CD14-positive monocyte (primary cell): ENCODE measurements around the gene RBM19. TPM values are rescaled to one million over a fixed set of nuclear protein-coding genes. Genes with fewer than 3 reads are reported as not detected.

Experiments used
- DNase-seq, 3 donors: peaks; one replicate each; pipeline ENCODE4 v3.0.0-alpha.2; 2011 to 2022
- H2AFZ ChIP-seq: 2 replicates; pipeline ENCODE4 v1.6.0; 2012; ENCODE audit warnings: mild to moderate bottlenecking, low read depth, low read length, inconsistent platforms; ENCODE audit not compliant: insufficient read depth, poor library complexity, severe bottlenecking
- H3K27ac ChIP-seq, 2 donors: 1 replicate in 1 of 2; 2 replicates in 1 of 2; pipeline ENCODE4 v1.5.1; 2012 to 2013; ENCODE audit warnings: low read length in 2 of 2, control low read depth in 1 of 2, inconsistent platforms in 1 of 2, low read depth in 1 of 2, mild to moderate bottlenecking in 1 of 2
- H3K27me3 ChIP-seq, 2 donors: one replicate each; pipeline versions ENCODE4 v1.6.0 to v1.6.1; 2011 to 2013; ENCODE audit warnings: low read length in 2 of 2; ENCODE audit not compliant: control insufficient read depth in 2 of 2, insufficient read depth in 2 of 2
- H3K36me3 ChIP-seq, 2 donors: replicated peaks in 1 of 2; 1 replicate in 1 of 2; 2 replicates in 1 of 2; pipeline versions ENCODE4 v1.5.1 to v1.6.1; 2012 to 2013; ENCODE audit warnings: low read length in 2 of 2, control low read depth in 1 of 2, inconsistent platforms in 1 of 2, mild to moderate bottlenecking in 1 of 2; ENCODE audit not compliant: insufficient read depth in 2 of 2, control insufficient read depth in 1 of 2
- H3K4me1 ChIP-seq, 2 donors: 1 replicate in 1 of 2; 2 replicates in 1 of 2; pipeline versions ENCODE4 v1.5.1 to v1.6.1; 2012 to 2013; ENCODE audit warnings: low read length in 2 of 2, control low read depth in 1 of 2, inconsistent platforms in 1 of 2, mild to moderate bottlenecking in 1 of 2, moderate library complexity in 1 of 2; ENCODE audit not compliant: insufficient read depth in 2 of 2, control insufficient read depth in 1 of 2
- H3K4me2 ChIP-seq: replicated peaks from 2 replicates; pipeline ENCODE3; 2012; ENCODE audit warnings: low read length, moderate library complexity, mild to moderate bottlenecking; ENCODE audit not compliant: poor library complexity, severe bottlenecking; ENCODE audit errors: extremely low read depth
- H3K4me3 ChIP-seq, 3 experiments: fragments of 200-600 bp in 1 of 3; sonication (generic) in 1 of 3; replicated peaks in 1 of 3; 1 replicate in 2 of 3; 2 replicates in 1 of 3; pipeline ENCODE4 v1.5.1; 2011 to 2013; ENCODE audit warnings: low read length in 3 of 3, mild to moderate bottlenecking in 3 of 3, control low read depth in 2 of 3, low read depth in 2 of 3, inconsistent platforms in 1 of 3, moderate library complexity in 1 of 3
- H3K79me2 ChIP-seq: 2 replicates; pipeline ENCODE4 v1.6.0; 2012; ENCODE audit warnings: mild to moderate bottlenecking, control low read depth, inconsistent platforms, low read length, moderate library complexity; ENCODE audit not compliant: insufficient read depth
- H3K9ac ChIP-seq: 2 replicates; pipeline ENCODE4 v1.6.0; 2017; ENCODE audit warnings: low read length, mild to moderate bottlenecking; ENCODE audit not compliant: insufficient read depth, poor library complexity, severe bottlenecking
- H3K9me3 ChIP-seq, 2 donors: replicated peaks in 1 of 2; 1 replicate in 1 of 2; 2 replicates in 1 of 2; pipeline versions ENCODE4 v1.5.1 to v1.6.1; 2012 to 2013; ENCODE audit warnings: low read length in 2 of 2, control low read depth in 1 of 2; ENCODE audit not compliant: control insufficient read depth in 1 of 2, insufficient read depth in 1 of 2
- H4K20me1 ChIP-seq: 2 replicates; pipeline ENCODE4 v1.6.0; 2012; ENCODE audit warnings: mild to moderate bottlenecking, low read length, control low read depth, moderate library complexity; ENCODE audit not compliant: insufficient read depth
- H3K27ac Mint-ChIP-seq, 7 donors: one replicate each; pipeline ENCODE4 v1.8.0; 2020; ENCODE audit warnings: mild to moderate bottlenecking in 7 of 7, mixed read lengths in 7 of 7, moderate library complexity in 6 of 7, inconsistent platforms in 2 of 7
- H3K27me3 Mint-ChIP-seq, 3 donors: one replicate each; pipeline ENCODE4 v1.8.0; 2021 to 2022; ENCODE audit warnings: low read depth in 3 of 3, mild to moderate bottlenecking in 3 of 3, mixed read lengths in 3 of 3, moderate library complexity in 3 of 3, inconsistent platforms in 1 of 3
- H3K36me3 Mint-ChIP-seq, 2 donors: one replicate each; pipeline ENCODE4 v1.8.0; 2020; ENCODE audit warnings: mixed read lengths in 2 of 2, inconsistent platforms in 1 of 2, mild to moderate bottlenecking in 1 of 2
- H3K4me1 Mint-ChIP-seq: one replicate; pipeline ENCODE4 v1.8.0; 2020; ENCODE audit warnings: mild to moderate bottlenecking, mixed read lengths
- H3K4me3 Mint-ChIP-seq, 2 donors: one replicate each; pipeline ENCODE4 v1.8.0; 2020; ENCODE audit warnings: mild to moderate bottlenecking in 2 of 2, mixed read lengths in 2 of 2, moderate library complexity in 1 of 2
- H3K9me3 Mint-ChIP-seq, 7 donors: one replicate each; pipeline ENCODE4 v1.8.0; 2020 to 2022; ENCODE audit warnings: mixed read lengths in 7 of 7, mild to moderate bottlenecking in 6 of 7, moderate library complexity in 6 of 7, inconsistent platforms in 2 of 7
- WGBS: methylation state at CpG from one replicate; pipeline ENCODE4 v1.1.5; 2013; ENCODE audit warnings: missing lambda C conversion rate; ENCODE audit not compliant: insufficient coverage; 5-methylcytosine and 5-hydroxymethylcytosine counted together
- intact Hi-C, 2 donors: fragments of 100-400 bp; cut with micrococcal nuclease; formaldehyde crosslinking; loops; one replicate each; pipeline versions ENCODE4 v1.15.0 to v1.15.1; 2023
- polyA plus RNA-seq, 3 donors: library from polyadenylated mRNA; depleted of rRNA in 1 of 3; unstranded in 2 of 3; stranded (reverse) in 1 of 3; fragments of 300-500 nt in 2 of 3; fragments of >200 nt in 1 of 3; fragmentation: Illumina TruSeq in 2 of 3; gene quantifications; 1 replicate in 2 of 3; 2 replicates in 1 of 3; pipeline ENCODE4 v1.2.3, GENCODE V29; 2012 to 2021
- TF ChIP-seq, protein P1 (sequence below): fragments of 200-600 bp; IDR thresholded peaks from one replicate; pipeline ENCODE4 v1.8.0; 2022; ENCODE audit warnings: antibody characterized with exemption, mild to moderate bottlenecking

Gene RBM19
- polyA plus RNA-seq, 3 donors = 2.1 to 30.4 (median 2.2) TPM

GRCh38 chr12:113949321-113950305 lies 16.5 kb downstream of the RBM19 start:
- Histone ChIP-seq H3K9me3 (no peaks in the 10 kb centered on the region), H4K20me1 (no peaks in the 10 kb centered on the region), H3K4me3 (no peak overlapping the region), H3K27ac (no peak overlapping the region), H3K4me2 (no peak overlapping the region), H3K27me3 (no peaks in the 10 kb centered on the region), H3K4me1 (peaks cover 0 to 12% of the 10 kb centered on the region in 2 donors), H3K9ac (no peak overlapping the region), H2AFZ (no peak overlapping the region), H3K36me3 (peaks cover 77 to 98% of the 10 kb centered on the region in 2 donors), H3K79me2 (no peaks in the 10 kb centered on the region)
- H3K4me1 Mint-ChIP-seq = peaks cover 8% of the 10 kb centered on the region
- H3K36me3 Mint-ChIP-seq = peaks cover 85 to 90% of the 10 kb centered on the region in 2 donors
- TF ChIP-seq, protein P1, sequence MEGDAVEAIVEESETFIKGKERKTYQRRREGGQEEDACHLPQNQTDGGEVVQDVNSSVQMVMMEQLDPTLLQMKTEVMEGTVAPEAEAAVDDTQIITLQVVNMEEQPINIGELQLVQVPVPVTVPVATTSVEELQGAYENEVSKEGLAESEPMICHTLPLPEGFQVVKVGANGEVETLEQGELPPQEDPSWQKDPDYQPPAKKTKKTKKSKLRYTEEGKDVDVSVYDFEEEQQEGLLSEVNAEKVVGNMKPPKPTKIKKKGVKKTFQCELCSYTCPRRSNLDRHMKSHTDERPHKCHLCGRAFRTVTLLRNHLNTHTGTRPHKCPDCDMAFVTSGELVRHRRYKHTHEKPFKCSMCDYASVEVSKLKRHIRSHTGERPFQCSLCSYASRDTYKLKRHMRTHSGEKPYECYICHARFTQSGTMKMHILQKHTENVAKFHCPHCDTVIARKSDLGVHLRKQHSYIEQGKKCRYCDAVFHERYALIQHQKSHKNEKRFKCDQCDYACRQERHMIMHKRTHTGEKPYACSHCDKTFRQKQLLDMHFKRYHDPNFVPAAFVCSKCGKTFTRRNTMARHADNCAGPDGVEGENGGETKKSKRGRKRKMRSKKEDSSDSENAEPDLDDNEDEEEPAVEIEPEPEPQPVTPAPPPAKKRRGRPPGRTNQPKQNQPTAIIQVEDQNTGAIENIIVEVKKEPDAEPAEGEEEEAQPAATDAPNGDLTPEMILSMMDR = no peak
- H3K27ac Mint-ChIP-seq = peak overlapping the region in 2 of 7 donors; percentile 19 to 75
- peaks cover 0 to 3% (median 0%) of the 10 kb centered on the region in 3 donors for H3K27me3 Mint-ChIP-seq
- DNase-seq = no peak
- H3K9me3 Mint-ChIP-seq = no peaks in the 10 kb centered on the region
- 73% methylated on average over 7 of the region's 10 CpGs for WGBS
- H3K4me3 Mint-ChIP-seq = no peak overlapping the region
- intact Hi-C loops = no loop called here

GRCh38 chr12:113948151-113948914 lies 17.8 kb downstream of the RBM19 start:
- H3K9me3 Mint-ChIP-seq = no peaks in the 10 kb centered on the region
- Histone ChIP-seq H3K4me2 (no peak overlapping the region), H3K36me3 (peaks cover 75 to 89% of the 10 kb centered on the region in 2 donors), H3K9ac (no peak overlapping the region), H3K9me3 (no peaks in the 10 kb centered on the region), H3K27ac (no peak overlapping the region), H3K79me2 (no peaks in the 10 kb centered on the region), H3K4me1 (peaks cover 0 to 12% of the 10 kb centered on the region in 2 donors), H2AFZ (no peak overlapping the region), H3K27me3 (no peaks in the 10 kb centered on the region), H4K20me1 (no peaks in the 10 kb centered on the region), H3K4me3 (no peak overlapping the region)
- TF ChIP-seq, protein P1 = no peak
- H3K36me3 Mint-ChIP-seq = peaks cover 84 to 86% of the 10 kb centered on the region in 2 donors
- H3K27ac Mint-ChIP-seq = no peak overlapping the region
- 100% methylated on average over 11 of the region's 17 CpGs for WGBS
- intact Hi-C loops = no loop called here
- H3K27me3 Mint-ChIP-seq = peaks cover 0 to 3% (median 2%) of the 10 kb centered on the region in 3 donors
- no peak overlapping the region for H3K4me3 Mint-ChIP-seq
- no peak for DNase-seq
- H3K4me1 Mint-ChIP-seq = peaks cover 8% of the 10 kb centered on the region
